ENCODE data around the gene NPC2.

The NPC2 gene

GRCh38 chr14:74510223-74510931 is 17.3 kb upstream of the NPC2 start:
- no peak for ATAC-seq
- no peak overlapping the region for H3K27ac Mint-ChIP-seq
- no peaks in the 10 kb centered on the region for H3K36me3 Mint-ChIP-seq
- H3K4me3 Mint-ChIP-seq, result no peak overlapping the region
- H3K4me1 Mint-ChIP-seq, result peaks cover 20% of the 10 kb centered on the region
- no peaks in the 10 kb centered on the region for H3K9me3 Mint-ChIP-seq
- H3K27me3 Mint-ChIP-seq, result peaks cover 64% of the 10 kb centered on the region

DNA sequence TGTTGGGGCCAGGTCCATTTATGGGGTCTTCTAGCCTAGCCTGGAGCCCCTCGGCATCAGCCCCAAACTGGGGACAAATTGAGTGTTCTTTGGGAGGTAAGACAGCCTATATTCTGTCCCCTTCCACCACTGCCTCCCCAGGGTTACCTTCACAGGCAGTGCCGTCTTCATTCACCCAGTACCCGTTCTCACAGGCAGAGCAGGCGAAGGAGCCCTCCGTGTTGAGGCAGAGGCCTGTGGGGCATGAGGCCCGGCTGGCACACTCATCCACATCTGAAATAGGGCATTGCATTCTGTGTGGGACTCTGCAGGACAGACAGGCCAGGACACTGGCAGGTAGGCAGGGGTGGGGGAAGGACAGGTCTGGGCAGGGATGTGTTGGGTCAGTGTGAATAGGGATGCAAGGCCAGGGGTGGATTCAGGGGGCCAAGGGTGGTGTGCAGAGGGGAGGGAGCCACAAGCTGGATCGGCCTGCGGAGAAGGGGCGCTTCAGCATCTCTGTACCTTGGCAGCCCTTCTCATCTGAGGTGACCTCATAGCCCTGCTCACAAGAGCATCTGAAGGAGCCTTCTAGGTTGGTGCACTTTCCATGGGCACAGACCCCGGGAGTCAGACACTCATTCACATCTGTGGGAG is 16.6 kb upstream of the NPC2 start:
- ATAC-seq, result no peak
- Mint-ChIP-seq H3K36me3 (no peaks in the 10 kb centered on the region), H3K9me3 (no peaks in the 10 kb centered on the region), H3K27me3 (peaks cover 60% of the 10 kb centered on the region), H3K27ac (no peak overlapping the region), H3K4me1 (peaks cover 17% of the 10 kb centered on the region), H3K4me3 (no peak overlapping the region)

GRCh38 chr14:74508844-74509428 is 15.8 kb upstream of the NPC2 start:
- H3K27me3 Mint-ChIP-seq, result peaks cover 53% of the 10 kb centered on the region
- H3K36me3 Mint-ChIP-seq, result no peaks in the 10 kb centered on the region
- peaks cover 12% of the 10 kb centered on the region for H3K4me1 Mint-ChIP-seq
- H3K9me3 Mint-ChIP-seq, result no peaks in the 10 kb centered on the region
- H3K4me3 Mint-ChIP-seq, result no peak overlapping the region
- ATAC-seq, result no peak
- H3K27ac Mint-ChIP-seq, result no peak overlapping the region

GRCh38 chr14:74508292-74508731 is 15.2 kb upstream of the NPC2 start:
- no peaks in the 10 kb centered on the region for H3K36me3 Mint-ChIP-seq
- peaks cover 12% of the 10 kb centered on the region for H3K4me1 Mint-ChIP-seq
- H3K4me3 Mint-ChIP-seq, result no peak overlapping the region
- no peaks in the 10 kb centered on the region for H3K9me3 Mint-ChIP-seq
- H3K27ac Mint-ChIP-seq, result no peak overlapping the region
- peaks cover 47% of the 10 kb centered on the region for H3K27me3 Mint-ChIP-seq
- ATAC-seq, result no peak

DNA sequence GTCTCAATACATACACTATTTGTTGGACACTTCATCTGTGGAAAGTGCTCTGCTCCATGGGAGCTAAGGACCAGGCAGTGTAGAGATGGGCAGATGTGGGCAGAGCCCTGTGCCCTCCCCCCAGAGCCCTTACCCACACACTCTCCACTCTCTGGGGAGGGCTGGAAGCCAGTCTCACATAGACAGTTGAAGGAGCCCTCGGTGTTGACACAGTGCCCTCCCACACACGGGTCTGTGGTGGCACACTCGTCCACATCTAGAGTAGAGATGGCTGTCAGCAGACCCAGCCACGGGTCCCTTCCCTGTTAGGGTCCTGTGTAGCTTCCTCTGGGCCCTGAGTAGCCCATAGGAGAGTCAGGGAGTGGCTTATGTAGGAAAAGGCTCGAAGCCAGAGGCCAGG is 14.7 kb upstream of the NPC2 start:
- H3K9me3 Mint-ChIP-seq, result no peaks in the 10 kb centered on the region
- H3K27ac Mint-ChIP-seq, result no peak overlapping the region
- peaks cover 43% of the 10 kb centered on the region for H3K27me3 Mint-ChIP-seq
- no peak overlapping the region for H3K4me3 Mint-ChIP-seq
- no peaks in the 10 kb centered on the region for H3K36me3 Mint-ChIP-seq
- no peak for ATAC-seq
- peaks cover 12% of the 10 kb centered on the region for H3K4me1 Mint-ChIP-seq

DNA sequence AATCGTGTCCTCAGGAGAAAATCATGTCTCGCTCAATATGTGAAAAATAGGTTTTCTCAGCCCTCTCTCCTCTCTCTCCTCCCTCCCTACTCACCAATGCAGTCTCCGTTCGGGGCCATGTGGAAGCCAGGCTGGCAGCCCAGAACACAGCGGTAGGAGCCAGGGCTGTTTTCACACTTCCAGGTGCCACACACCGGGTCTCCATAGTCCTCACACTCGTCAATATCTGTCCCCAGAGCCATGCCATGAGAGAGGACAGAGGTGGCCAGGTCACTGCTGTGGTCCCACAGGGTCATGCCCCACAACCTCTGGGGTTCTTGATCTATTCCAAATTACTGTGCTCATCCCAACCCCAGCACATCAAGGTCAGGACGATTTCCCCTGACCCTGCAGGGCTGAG is 14.0 kb upstream of the NPC2 start:
- H3K4me3 Mint-ChIP-seq, result no peak overlapping the region

DNA sequence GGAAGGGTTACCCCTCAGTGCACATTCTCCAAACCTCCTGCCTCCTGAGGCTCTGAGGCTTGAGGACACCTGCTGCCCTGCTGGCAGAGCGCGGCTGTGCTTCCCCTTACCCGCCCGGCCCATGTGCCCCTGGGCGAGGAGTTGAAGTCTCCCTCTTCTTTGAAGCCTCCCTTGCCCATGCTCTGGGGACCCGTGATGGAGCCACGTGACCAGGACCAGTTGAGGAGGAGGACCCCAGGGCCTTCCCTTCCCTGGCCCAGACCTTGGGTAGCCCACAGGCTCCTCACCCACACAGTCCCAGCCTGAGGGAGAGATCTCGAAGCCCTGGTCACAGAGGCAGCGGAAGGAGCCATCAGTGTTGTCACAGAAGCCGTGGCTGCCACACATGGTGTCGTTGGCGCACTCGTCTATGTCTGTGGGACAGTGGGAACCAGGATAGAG is 13.3 kb upstream of the NPC2 start:
- Mint-ChIP-seq H3K4me3 (no peak overlapping the region), H3K9me3 (no peaks in the 10 kb centered on the region), H3K27me3 (peaks cover 29% of the 10 kb centered on the region), H3K4me1 (peaks cover 19% of the 10 kb centered on the region), H3K36me3 (no peaks in the 10 kb centered on the region), H3K27ac (peak overlapping the region; percentile 57)
- peak; percentile 37 for ATAC-seq

More for the DNA sequence above, 14.0 kb upstream of the NPC2 start:
- H3K4me1 Mint-ChIP-seq, result peaks cover 17% of the 10 kb centered on the region
- H3K36me3 Mint-ChIP-seq, result no peaks in the 10 kb centered on the region
- no peak overlapping the region for H3K27ac Mint-ChIP-seq
- H3K9me3 Mint-ChIP-seq, result no peaks in the 10 kb centered on the region
- H3K27me3 Mint-ChIP-seq, result peaks cover 36% of the 10 kb centered on the region
- ATAC-seq, result no peak

GRCh38 chr14:74505831-74506230 is 12.7 kb upstream of the NPC2 start:
- H3K4me1 Mint-ChIP-seq, result peaks cover 19% of the 10 kb centered on the region
- no peak for ATAC-seq
- H3K36me3 Mint-ChIP-seq, result no peaks in the 10 kb centered on the region
- H3K27me3 Mint-ChIP-seq, result peaks cover 23% of the 10 kb centered on the region
- peak overlapping the region; percentile 57 for H3K27ac Mint-ChIP-seq
- H3K4me3 Mint-ChIP-seq, result no peak overlapping the region
- no peaks in the 10 kb centered on the region for H3K9me3 Mint-ChIP-seq

- Mint-ChIP-seq H3K9me3 (no peaks in the 10 kb centered on the region), H3K27me3 (peaks cover 16% of the 10 kb centered on the region), H3K4me3 (no peak overlapping the region), H3K27ac (no peak overlapping the region), H3K4me1 (peaks cover 19% of the 10 kb centered on the region), H3K36me3 (no peaks in the 10 kb centered on the region)
- no peak for ATAC-seq
These were observed 12.0 kb upstream of the NPC2 start for GRCh38 chr14:74504874-74505720.

DNA sequence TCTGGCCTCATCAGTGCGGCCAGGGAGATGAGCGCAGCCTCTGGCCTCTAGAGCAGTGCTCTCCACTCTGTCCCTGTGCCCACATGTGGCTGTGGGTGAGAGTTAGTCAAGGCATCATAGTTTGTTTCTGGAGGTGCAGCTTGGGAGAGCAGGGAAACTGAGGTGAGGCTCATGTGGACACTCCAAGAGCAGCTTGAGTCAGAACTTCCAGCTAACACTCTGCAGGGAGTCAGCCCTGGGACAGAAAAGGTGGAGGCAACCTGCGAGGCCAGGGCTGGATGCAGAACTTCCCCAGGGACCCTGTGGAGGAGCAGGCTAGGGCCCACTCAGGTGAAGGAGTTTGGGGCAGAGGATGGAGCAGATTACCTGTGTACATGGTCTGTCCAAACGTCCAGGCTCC is 11.3 kb upstream of the NPC2 start:
- H3K27ac Mint-ChIP-seq, result no peak overlapping the region
- H3K27me3 Mint-ChIP-seq, result peaks cover 9% of the 10 kb centered on the region
- ATAC-seq, result no peak
- H3K4me1 Mint-ChIP-seq, result peaks cover 19% of the 10 kb centered on the region
- no peaks in the 10 kb centered on the region for H3K36me3 Mint-ChIP-seq
- H3K4me3 Mint-ChIP-seq, result no peak overlapping the region
- H3K9me3 Mint-ChIP-seq, result no peaks in the 10 kb centered on the region

DNA sequence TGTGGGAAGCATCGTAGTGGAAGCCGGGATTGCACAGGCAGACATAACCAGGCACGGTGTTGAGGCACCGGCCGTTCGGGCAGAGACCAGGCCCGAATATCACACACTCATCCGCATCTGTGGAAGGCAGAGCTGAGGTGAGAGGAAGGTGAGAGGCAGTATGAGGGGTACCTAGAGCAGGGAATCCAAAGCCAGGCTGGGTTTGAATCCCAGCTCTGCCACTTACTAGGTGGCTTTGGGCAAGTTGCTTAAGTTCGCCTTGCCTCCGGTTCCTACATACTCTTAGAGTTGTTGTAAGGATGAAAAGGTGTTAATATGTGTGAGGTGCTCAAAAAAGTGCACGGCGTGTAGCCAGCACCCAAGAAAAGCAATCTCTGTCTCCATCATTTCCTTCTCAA is 10.8 kb upstream of the NPC2 start:
- Mint-ChIP-seq H3K9me3 (no peaks in the 10 kb centered on the region), H3K4me1 (peaks cover 19% of the 10 kb centered on the region)

GRCh38 chr14:74503291-74503937 is 10.3 kb upstream of the NPC2 start:
- Mint-ChIP-seq H3K9me3 (no peaks in the 10 kb centered on the region), H3K36me3 (no peaks in the 10 kb centered on the region), H3K4me1 (peaks cover 19% of the 10 kb centered on the region), H3K27me3 (no peaks in the 10 kb centered on the region), H3K27ac (no peak overlapping the region), H3K4me3 (no peak overlapping the region)
- ATAC-seq, result no peak

More for the DNA sequence above, 10.8 kb upstream of the NPC2 start:
- Mint-ChIP-seq H3K27ac (no peak overlapping the region), H3K27me3 (peaks cover 4% of the 10 kb centered on the region), H3K36me3 (no peaks in the 10 kb centered on the region), H3K4me3 (no peak overlapping the region)
- ATAC-seq, result no peak

DNA sequence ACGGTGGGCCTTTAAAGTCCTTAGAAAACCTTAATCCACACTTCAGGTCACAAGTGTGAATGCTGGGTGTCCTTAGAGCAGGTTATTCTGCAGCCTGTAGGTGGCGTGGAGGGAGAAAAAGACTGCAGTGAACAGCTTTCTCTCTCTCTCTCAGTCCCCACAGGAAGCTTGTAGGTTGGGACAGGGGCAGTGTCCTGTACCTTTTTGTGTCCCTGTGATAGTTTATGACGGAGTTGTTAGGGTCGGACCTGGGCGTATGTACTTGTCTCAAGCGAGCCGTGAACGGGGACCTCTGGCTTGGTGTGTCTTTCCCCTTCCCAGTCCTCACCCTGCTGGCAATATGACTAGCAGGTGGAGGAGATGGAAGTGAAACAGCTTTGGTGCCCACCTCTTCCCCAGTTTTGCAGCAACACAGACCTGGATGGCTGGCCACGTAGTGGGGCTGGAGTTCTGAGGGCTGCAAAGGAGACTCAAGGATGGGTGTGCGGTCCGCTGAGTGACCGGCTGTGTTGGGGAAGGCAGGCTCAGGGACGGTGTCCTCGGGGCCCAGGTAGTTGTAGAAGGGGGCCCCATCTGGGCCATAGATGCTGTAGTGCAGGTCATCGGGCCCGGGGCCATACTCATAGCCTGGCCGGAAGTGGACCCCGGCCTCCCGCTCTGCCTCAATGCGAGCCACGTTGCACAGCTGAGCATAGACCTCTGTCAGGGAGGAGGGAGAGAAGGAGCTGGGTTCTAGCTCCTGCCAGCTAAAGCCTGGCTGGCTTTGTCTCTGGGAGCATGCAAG is 9.3 kb upstream of the NPC2 start:
- H3K4me3 Mint-ChIP-seq, result no peak overlapping the region
- H3K36me3 Mint-ChIP-seq, result no peaks in the 10 kb centered on the region
- H3K27ac Mint-ChIP-seq, result no peak overlapping the region
- peaks cover 19% of the 10 kb centered on the region for H3K4me1 Mint-ChIP-seq
- no peaks in the 10 kb centered on the region for H3K9me3 Mint-ChIP-seq
- no peaks in the 10 kb centered on the region for H3K27me3 Mint-ChIP-seq
- ATAC-seq, result no peak

- ATAC-seq, result no peak
- no peak overlapping the region for H3K4me3 Mint-ChIP-seq
- no peak overlapping the region for H3K27ac Mint-ChIP-seq
- H3K4me1 Mint-ChIP-seq, result peaks cover 18% of the 10 kb centered on the region
- H3K27me3 Mint-ChIP-seq, result no peaks in the 10 kb centered on the region
- H3K9me3 Mint-ChIP-seq, result no peaks in the 10 kb centered on the region
- no peaks in the 10 kb centered on the region for H3K36me3 Mint-ChIP-seq
These were observed 8.6 kb upstream of the NPC2 start for GRCh38 chr14:74501691-74502090.
